Nephron progenitor cell (in vitro differentiated cells): ENCODE measurements around the gene RABIF.

Experiments used
- DNase-seq: peaks from one replicate; pipeline ENCODE4 v3.0.0; 2021
- H3K27ac Mint-ChIP-seq: 2 replicates; pipeline ENCODE4 v1.8.0; 2021; ENCODE audit warnings: mild to moderate bottlenecking, moderate library complexity, mixed read lengths
- H3K27me3 Mint-ChIP-seq: 2 replicates; pipeline ENCODE4 v1.8.0; 2021; ENCODE audit warnings: mild to moderate bottlenecking, low read depth, mixed read lengths; ENCODE audit not compliant: poor library complexity
- H3K36me3 Mint-ChIP-seq: 2 replicates; pipeline ENCODE4 v1.8.0; 2021; ENCODE audit warnings: low read depth, mixed read lengths
- H3K4me1 Mint-ChIP-seq: 2 replicates; pipeline ENCODE4 v1.8.0; 2021; ENCODE audit warnings: mixed read lengths
- H3K4me3 Mint-ChIP-seq: 2 replicates; pipeline ENCODE4 v1.8.0; 2021; ENCODE audit warnings: mild to moderate bottlenecking, moderate library complexity, mixed read lengths
- H3K9me3 Mint-ChIP-seq: 2 replicates; pipeline ENCODE4 v1.8.0; 2021; ENCODE audit warnings: mild to moderate bottlenecking, moderate library complexity, mixed read lengths
- CTCF ChIP-seq: fragments of 200-600 bp; sonication (generic); IDR thresholded peaks from 2 replicates; pipeline ENCODE4 v1.5.0; 2021; ENCODE audit warnings: antibody characterized with exemption

RABIF gene

GRCh38 chr1:202862679-202863560 lies 26.0 kb downstream of the RABIF start:
- peaks cover 4% of the 10 kb centered on the region for H3K36me3 Mint-ChIP-seq
- H3K27me3 Mint-ChIP-seq: peaks cover 8% of the 10 kb centered on the region
- H3K4me1 Mint-ChIP-seq: peaks cover 22% of the 10 kb centered on the region
- H3K4me3 Mint-ChIP-seq: peak overlapping the region; percentile 95
- DNase-seq: no peak
- TF ChIP-seq CTCF: no peak
- no peaks in the 10 kb centered on the region for H3K9me3 Mint-ChIP-seq
- H3K27ac Mint-ChIP-seq: no peak overlapping the region

GRCh38 chr1:202861420-202862132 lies 27.4 kb downstream of the RABIF start:
- peak overlapping the region; percentile 95 for H3K4me3 Mint-ChIP-seq

GRCh38 chr1:202860744-202861419 lies 28.1 kb downstream of the RABIF start:
- no peaks in the 10 kb centered on the region for H3K9me3 Mint-ChIP-seq
- TF ChIP-seq CTCF: no peak
- H3K4me1 Mint-ChIP-seq: peaks cover 22% of the 10 kb centered on the region
- DNase-seq: peak; percentile 73
- peak overlapping the region; percentile 98 for H3K27ac Mint-ChIP-seq
- peaks cover 8% of the 10 kb centered on the region for H3K27me3 Mint-ChIP-seq
- peak overlapping the region; percentile 95 for H3K4me3 Mint-ChIP-seq
- H3K36me3 Mint-ChIP-seq: peaks cover 24% of the 10 kb centered on the region

More at GRCh38 chr1:202861420-202862132, 27.4 kb downstream of the RABIF start:
- Mint-ChIP-seq H3K27me3 (peaks cover 8% of the 10 kb centered on the region), H3K27ac (peak overlapping the region; percentile 98), H3K4me1 (peaks cover 22% of the 10 kb centered on the region), H3K9me3 (no peaks in the 10 kb centered on the region), H3K36me3 (peaks cover 17% of the 10 kb centered on the region)
- TF ChIP-seq CTCF: no peak
- DNase-seq: peak; percentile 95

- TF ChIP-seq CTCF: no peak
- H3K27me3 Mint-ChIP-seq: peaks cover 5% of the 10 kb centered on the region
- H3K27ac Mint-ChIP-seq: peak overlapping the region; percentile 75
- H3K9me3 Mint-ChIP-seq: no peaks in the 10 kb centered on the region
- no peak overlapping the region for H3K4me3 Mint-ChIP-seq
- peaks cover 22% of the 10 kb centered on the region for H3K4me1 Mint-ChIP-seq
- peaks cover 30% of the 10 kb centered on the region for H3K36me3 Mint-ChIP-seq
- no peak for DNase-seq
These were observed 30.0 kb downstream of the RABIF start for GRCh38 chr1:202858789-202859414.

GRCh38 chr1:202858331-202858730 lies 30.6 kb downstream of the RABIF start:
- H3K4me3 Mint-ChIP-seq: no peak overlapping the region
- peaks cover 5% of the 10 kb centered on the region for H3K27me3 Mint-ChIP-seq
- no peak for TF ChIP-seq CTCF
- no peak for DNase-seq
- peaks cover 20% of the 10 kb centered on the region for H3K4me1 Mint-ChIP-seq
- no peaks in the 10 kb centered on the region for H3K9me3 Mint-ChIP-seq
- H3K27ac Mint-ChIP-seq: no peak overlapping the region
- peaks cover 30% of the 10 kb centered on the region for H3K36me3 Mint-ChIP-seq
